ENCODE measurements around the gene PPP1R8. TPM values are rescaled to one million over a fixed set of nuclear protein-coding genes. Genes with fewer than 3 reads are reported as not detected.

Gene PPP1R8
- total and polyA plus RNA-seq, 2 donors (not counting 1 experiment from before 2014, with no cell fraction given) = 42.2 to 48.9 TPM

DNA sequence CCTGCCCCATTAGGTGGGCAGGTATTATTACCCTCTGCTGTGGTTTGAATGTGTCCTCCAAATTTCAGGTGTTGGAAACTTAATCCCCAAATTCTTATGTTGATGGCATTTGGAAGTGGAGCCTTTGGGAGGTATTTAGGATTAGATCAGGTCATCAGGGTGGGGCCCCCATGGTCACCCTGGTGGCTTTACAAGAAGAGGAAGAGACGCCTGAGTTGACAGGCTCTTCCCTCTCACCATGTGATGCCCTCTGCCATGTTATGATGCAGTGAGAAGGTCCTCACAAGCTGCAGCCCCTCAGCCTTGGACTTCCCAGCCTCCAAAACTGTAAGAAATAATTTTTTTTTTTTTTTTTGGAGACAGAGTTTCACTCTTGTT is 32.9 kb downstream of the PPP1R8 start:
- H3K4me3 ChIP-seq (replicated peaks in 1 of 4; ENCODE audit: control extremely low read depth in 1 of 4, insufficient read depth in 1 of 4, low read depth in 3 of 4, low read length in 4 of 4) = no peak overlapping the region
- H3K9me3 ChIP-seq (ENCODE audit: control insufficient read depth, insufficient read depth, low read depth, low read length) = no peaks in the 10 kb centered on the region
- H3K27ac ChIP-seq (ENCODE audit: insufficient read depth, low read length) = peak overlapping the region; percentile 83
- no peak for DNase-seq (ENCODE audit: low read depth in 2 of 2)
- H3K4me2 ChIP-seq (ENCODE audit: extremely low read depth, insufficient read depth, low read length) = peak overlapping the region; percentile 21
- no peaks in the 10 kb centered on the region for H3K79me2 ChIP-seq (ENCODE audit: control insufficient read depth, insufficient read depth, low read length)
- H4K20me1 ChIP-seq (ENCODE audit: control insufficient read depth, extremely low read depth, insufficient read depth, low read length) = no peaks in the 10 kb centered on the region
- H3K36me3 ChIP-seq (ENCODE audit: control insufficient read depth, insufficient read depth, low read length) = no peaks in the 10 kb centered on the region
- H3K4me1 ChIP-seq (ENCODE audit: control insufficient read depth, extremely low read depth, insufficient read depth, low read length) = peaks cover 6% of the 10 kb centered on the region
- H3K27me3 ChIP-seq (ENCODE audit: control insufficient read depth, insufficient read depth, low read length) = no peaks in the 10 kb centered on the region
- H3K9ac ChIP-seq (ENCODE audit: insufficient read depth, low read length) = peak overlapping the region; percentile 44
- TF ChIP-seq, protein P1, sequence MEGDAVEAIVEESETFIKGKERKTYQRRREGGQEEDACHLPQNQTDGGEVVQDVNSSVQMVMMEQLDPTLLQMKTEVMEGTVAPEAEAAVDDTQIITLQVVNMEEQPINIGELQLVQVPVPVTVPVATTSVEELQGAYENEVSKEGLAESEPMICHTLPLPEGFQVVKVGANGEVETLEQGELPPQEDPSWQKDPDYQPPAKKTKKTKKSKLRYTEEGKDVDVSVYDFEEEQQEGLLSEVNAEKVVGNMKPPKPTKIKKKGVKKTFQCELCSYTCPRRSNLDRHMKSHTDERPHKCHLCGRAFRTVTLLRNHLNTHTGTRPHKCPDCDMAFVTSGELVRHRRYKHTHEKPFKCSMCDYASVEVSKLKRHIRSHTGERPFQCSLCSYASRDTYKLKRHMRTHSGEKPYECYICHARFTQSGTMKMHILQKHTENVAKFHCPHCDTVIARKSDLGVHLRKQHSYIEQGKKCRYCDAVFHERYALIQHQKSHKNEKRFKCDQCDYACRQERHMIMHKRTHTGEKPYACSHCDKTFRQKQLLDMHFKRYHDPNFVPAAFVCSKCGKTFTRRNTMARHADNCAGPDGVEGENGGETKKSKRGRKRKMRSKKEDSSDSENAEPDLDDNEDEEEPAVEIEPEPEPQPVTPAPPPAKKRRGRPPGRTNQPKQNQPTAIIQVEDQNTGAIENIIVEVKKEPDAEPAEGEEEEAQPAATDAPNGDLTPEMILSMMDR (conservative IDR thresholded peaks at IDR 0.05 in 1 of 2, IDR thresholded peaks at IDR 0.05 in 1 of 2; ENCODE audit: low read depth in 1 of 2, low read length in 2 of 2) = no peak
- TF ChIP-seq EZH2 (IDR thresholded peaks at IDR 0.05; ENCODE audit: low read length, missing control alignments) = no peak
- H2AFZ ChIP-seq (ENCODE audit: low read length) = no peak overlapping the region

DNA sequence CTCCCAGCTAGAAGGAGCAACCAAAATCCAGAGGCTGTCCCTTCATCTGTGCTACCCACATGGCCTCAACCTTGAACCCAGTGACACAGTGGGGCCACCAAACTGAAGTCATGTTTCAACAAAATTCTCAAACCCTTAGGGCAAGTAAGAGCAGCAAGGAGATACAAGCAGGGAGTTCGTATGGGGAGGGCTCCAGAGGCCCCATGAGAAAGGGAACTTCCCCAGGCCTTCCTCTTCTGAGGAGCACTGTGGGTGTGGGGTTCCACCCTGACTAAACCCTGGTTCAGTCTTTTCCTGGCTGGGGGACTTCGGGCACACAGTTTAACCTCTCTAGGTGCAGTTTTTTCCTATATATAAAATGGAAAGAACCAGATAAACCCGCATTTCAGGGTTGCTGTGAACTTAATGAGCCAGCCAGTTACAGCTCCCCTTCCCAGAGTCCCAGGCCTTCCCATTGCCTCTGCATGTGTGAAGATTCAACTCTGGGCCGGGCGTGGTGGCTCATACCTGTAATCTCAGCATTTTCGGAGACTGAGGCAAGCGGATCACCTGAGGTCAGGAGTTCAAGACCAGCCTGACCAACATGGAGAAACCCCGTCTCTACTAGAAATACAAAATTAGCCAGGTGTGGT is 33.8 kb downstream of the PPP1R8 start:
- Histone ChIP-seq H3K79me2 (ENCODE audit: control insufficient read depth, insufficient read depth, low read length) (no peaks in the 10 kb centered on the region), H3K9me3 (ENCODE audit: control insufficient read depth, insufficient read depth, low read depth, low read length) (no peaks in the 10 kb centered on the region), H4K20me1 (ENCODE audit: control insufficient read depth, extremely low read depth, insufficient read depth, low read length) (no peaks in the 10 kb centered on the region), H3K4me3 (replicated peaks in 1 of 4; ENCODE audit: control extremely low read depth in 1 of 4, insufficient read depth in 1 of 4, low read depth in 3 of 4, low read length in 4 of 4) (no peak overlapping the region), H3K27me3 (ENCODE audit: control insufficient read depth, insufficient read depth, low read length) (no peaks in the 10 kb centered on the region), H3K4me2 (ENCODE audit: extremely low read depth, insufficient read depth, low read length) (no peak overlapping the region), H3K36me3 (ENCODE audit: control insufficient read depth, insufficient read depth, low read length) (no peaks in the 10 kb centered on the region), H3K4me1 (ENCODE audit: control insufficient read depth, extremely low read depth, insufficient read depth, low read length) (peaks cover 6% of the 10 kb centered on the region), H3K9ac (ENCODE audit: insufficient read depth, low read length) (no peak overlapping the region), H2AFZ (ENCODE audit: low read length) (no peak overlapping the region), H3K27ac (ENCODE audit: insufficient read depth, low read length) (peak overlapping the region; percentile 83)
- TF ChIP-seq, protein P1 (conservative IDR thresholded peaks at IDR 0.05 in 1 of 2, IDR thresholded peaks at IDR 0.05 in 1 of 2; ENCODE audit: low read depth in 1 of 2, low read length in 2 of 2) = no peak
- TF ChIP-seq EZH2 (IDR thresholded peaks at IDR 0.05; ENCODE audit: low read length, missing control alignments) = no peak
- DNase-seq (ENCODE audit: low read depth in 2 of 2) = no peak

DNA sequence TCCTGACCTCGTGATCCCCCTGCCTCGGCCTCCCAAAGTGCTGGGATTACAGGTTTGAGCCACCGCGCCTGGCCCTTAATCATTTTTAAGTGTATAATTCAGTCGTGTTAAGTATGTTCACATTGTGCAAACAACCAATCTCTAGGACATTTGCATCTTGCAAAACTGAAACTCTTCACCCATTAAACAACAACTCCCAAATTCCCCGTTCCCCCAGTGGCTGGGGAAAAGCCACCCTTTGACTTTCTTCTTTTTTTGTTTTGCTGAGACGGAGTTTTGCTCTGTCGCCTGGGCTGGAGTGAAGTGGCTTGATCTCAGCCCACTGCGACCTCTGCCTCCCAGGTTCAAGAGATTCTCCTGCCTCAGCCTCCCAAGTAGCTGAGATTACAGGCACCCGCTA is 35.2 kb downstream of the PPP1R8 start:
- TF ChIP-seq, protein P1 (conservative IDR thresholded peaks at IDR 0.05 in 1 of 2, IDR thresholded peaks at IDR 0.05 in 1 of 2; ENCODE audit: low read depth in 1 of 2, low read length in 2 of 2) = no peak
- TF ChIP-seq EZH2 (IDR thresholded peaks at IDR 0.05; ENCODE audit: low read length, missing control alignments) = no peak
- Histone ChIP-seq H3K27ac (ENCODE audit: insufficient read depth, low read length) (no peak overlapping the region), H3K9ac (ENCODE audit: insufficient read depth, low read length) (no peak overlapping the region), H3K4me1 (ENCODE audit: control insufficient read depth, extremely low read depth, insufficient read depth, low read length) (peaks cover 6% of the 10 kb centered on the region), H3K27me3 (ENCODE audit: control insufficient read depth, insufficient read depth, low read length) (no peaks in the 10 kb centered on the region), H3K4me3 (replicated peaks in 1 of 4; ENCODE audit: control extremely low read depth in 1 of 4, insufficient read depth in 1 of 4, low read depth in 3 of 4, low read length in 4 of 4) (no peak overlapping the region), H2AFZ (ENCODE audit: low read length) (no peak overlapping the region), H3K36me3 (ENCODE audit: control insufficient read depth, insufficient read depth, low read length) (no peaks in the 10 kb centered on the region), H4K20me1 (ENCODE audit: control insufficient read depth, extremely low read depth, insufficient read depth, low read length) (no peaks in the 10 kb centered on the region), H3K9me3 (ENCODE audit: control insufficient read depth, insufficient read depth, low read depth, low read length) (no peaks in the 10 kb centered on the region), H3K4me2 (ENCODE audit: extremely low read depth, insufficient read depth, low read length) (no peak overlapping the region), H3K79me2 (ENCODE audit: control insufficient read depth, insufficient read depth, low read length) (no peaks in the 10 kb centered on the region)
- DNase-seq (ENCODE audit: low read depth in 2 of 2) = no peak
